Upper lobe of left lung (tissue), 4 donors: ENCODE results near the gene KRR1.

Source experiments
- CTCF ChIP-seq, 6 experiments: fragments of 450-650 bp in 4 of 6; fragments of 200-600 bp in 2 of 6; sonication (generic) in 2 of 6; IDR thresholded peaks; one replicate each; pipeline ENCODE4 v1.5.1; 2016 to 2019; ENCODE audit warnings: antibody characterized with exemption in 6 of 6
- EP300 ChIP-seq, 4 donors: sonication (generic); formaldehyde crosslinking; IDR thresholded peaks; one replicate each; pipeline ENCODE4 v1.5.1; 2017; ENCODE audit warnings: antibody characterized with exemption in 4 of 4, control low read depth in 2 of 4
- POLR2A ChIP-seq, 4 donors: fragments of 450-650 bp; IDR thresholded peaks; one replicate each; pipeline ENCODE4 v1.5.1; 2016 to 2017; ENCODE audit warnings: antibody characterized with exemption in 4 of 4, mild to moderate bottlenecking in 2 of 4
- POLR2AphosphoS5 ChIP-seq, 2 donors: sonication (generic); formaldehyde crosslinking; IDR thresholded peaks; one replicate each; pipeline ENCODE4 v1.5.1; 2017; ENCODE audit warnings: antibody characterized with exemption in 2 of 2

- TF ChIP-seq POLR2AphosphoS5 (IDR thresholded peaks at IDR 0.05) (no peak), CTCF (IDR thresholded peaks at IDR 0.05) (no peak), POLR2A (IDR thresholded peaks at IDR 0.05) (no peak), EP300 (IDR thresholded peaks at IDR 0.05) (no peak)
These were observed 13.9 kb upstream of the KRR1 start for GRCh38 chr12:75525263-75525662.
